ENCODE data around the gene INHBB. TPM values are rescaled to one million over a fixed set of nuclear protein-coding genes. Genes with fewer than 3 reads are reported as not detected.

Gene INHBB
- 0.05 and 0.07 TPM in 2 replicates for total RNA-seq

DNA sequence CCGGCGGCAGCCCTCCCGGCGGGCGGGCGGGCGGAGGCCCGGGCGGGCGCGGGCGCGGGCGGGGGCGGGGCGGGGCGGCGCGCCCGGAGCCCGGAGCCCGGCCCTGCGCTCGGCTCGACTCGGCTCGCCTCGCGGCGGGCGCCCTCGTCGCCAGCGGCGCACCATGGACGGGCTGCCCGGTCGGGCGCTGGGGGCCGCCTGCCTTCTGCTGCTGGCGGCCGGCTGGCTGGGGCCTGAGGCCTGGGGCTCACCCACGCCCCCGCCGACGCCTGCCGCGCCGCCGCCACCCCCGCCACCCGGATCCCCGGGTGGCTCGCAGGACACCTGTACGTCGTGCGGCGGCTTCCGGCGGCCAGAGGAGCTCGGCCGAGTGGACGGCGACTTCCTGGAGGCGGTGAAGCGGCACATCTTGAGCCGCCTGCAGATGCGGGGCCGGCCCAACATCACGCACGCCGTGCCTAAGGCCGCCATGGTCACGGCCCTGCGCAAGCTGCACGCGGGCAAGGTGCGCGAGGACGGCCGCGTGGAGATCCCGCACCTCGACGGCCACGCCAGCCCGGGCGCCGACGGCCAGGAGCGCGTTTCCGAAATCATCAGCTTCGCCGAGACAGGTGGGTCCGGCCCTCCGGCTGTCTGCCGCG is at the start of gene INHBB:
Gene INHBB, plus strand, starts transcription at position 111 of the 641 bp plus-strand sequence. Its CDS starts 53 bp downstream, at position 164.

Other genes starting within 250 kb of the INHBB start
- 33.5 and 35.8 TPM in 2 replicates for gene TMEM185B, start 122.7 kb upstream of the INHBB start, total RNA-seq
- gene RALB, start 93.3 kb upstream of the INHBB start, total RNA-seq = 72.7 and 77.7 TPM in 2 replicates

All from mammary microvascular endothelial cell (primary cell).